ENCODE data around the gene LYAR.

DNA sequence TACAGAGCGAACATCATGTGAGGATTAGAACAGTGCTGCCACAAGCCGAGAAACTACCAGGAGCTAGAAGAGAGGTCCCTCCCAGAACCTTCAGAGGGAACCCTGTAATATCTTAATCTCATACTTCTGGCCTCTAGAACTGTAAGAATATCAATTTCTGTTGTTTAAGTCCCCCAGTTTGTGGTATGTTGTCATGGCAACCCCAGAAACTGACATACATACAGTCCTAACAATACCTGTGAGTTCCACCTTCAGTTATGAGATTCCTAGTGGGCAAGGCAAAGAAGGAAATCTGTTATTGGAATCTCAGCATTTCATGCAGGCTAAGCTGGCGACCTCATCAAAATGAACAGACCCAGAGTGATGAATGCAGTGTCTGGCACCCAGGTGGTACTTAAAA, 42.6 kb upstream of the LYAR start:
- TF ChIP-seq POLR2A (IDR thresholded peaks at IDR 0.05; ENCODE audit: low read depth, low read length) (no peak), EZH2 (IDR thresholded peaks at IDR 0.05; ENCODE audit: borderline replicate concordance, low read depth, low read length, severe bottlenecking) (no peak), JUN (IDR thresholded peaks at IDR 0.05; ENCODE audit: borderline replicate concordance, insufficient read depth, insufficient read length, low read depth) (no peak), POLR2AphosphoS5 (IDR thresholded peaks at IDR 0.05; ENCODE audit: insufficient read depth, low read depth, low read length) (no peak), MYC (IDR thresholded peaks at IDR 0.05; ENCODE audit: low read depth, low read length) (no peak), FOS (IDR thresholded peaks at IDR 0.05; ENCODE audit: borderline replicate concordance, insufficient read depth, low read length) (no peak), GATA2 (IDR thresholded peaks at IDR 0.05; ENCODE audit: insufficient read depth, insufficient read length, low read depth, low read length) (no peak)
- TF ChIP-seq, protein P1, sequence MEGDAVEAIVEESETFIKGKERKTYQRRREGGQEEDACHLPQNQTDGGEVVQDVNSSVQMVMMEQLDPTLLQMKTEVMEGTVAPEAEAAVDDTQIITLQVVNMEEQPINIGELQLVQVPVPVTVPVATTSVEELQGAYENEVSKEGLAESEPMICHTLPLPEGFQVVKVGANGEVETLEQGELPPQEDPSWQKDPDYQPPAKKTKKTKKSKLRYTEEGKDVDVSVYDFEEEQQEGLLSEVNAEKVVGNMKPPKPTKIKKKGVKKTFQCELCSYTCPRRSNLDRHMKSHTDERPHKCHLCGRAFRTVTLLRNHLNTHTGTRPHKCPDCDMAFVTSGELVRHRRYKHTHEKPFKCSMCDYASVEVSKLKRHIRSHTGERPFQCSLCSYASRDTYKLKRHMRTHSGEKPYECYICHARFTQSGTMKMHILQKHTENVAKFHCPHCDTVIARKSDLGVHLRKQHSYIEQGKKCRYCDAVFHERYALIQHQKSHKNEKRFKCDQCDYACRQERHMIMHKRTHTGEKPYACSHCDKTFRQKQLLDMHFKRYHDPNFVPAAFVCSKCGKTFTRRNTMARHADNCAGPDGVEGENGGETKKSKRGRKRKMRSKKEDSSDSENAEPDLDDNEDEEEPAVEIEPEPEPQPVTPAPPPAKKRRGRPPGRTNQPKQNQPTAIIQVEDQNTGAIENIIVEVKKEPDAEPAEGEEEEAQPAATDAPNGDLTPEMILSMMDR (IDR thresholded peaks at IDR 0.05; ENCODE audit: extremely low read depth in 1 of 2, insufficient read depth in 1 of 2, low read depth in 1 of 2, low read length in 2 of 2), result no peak
- TF ChIP-seq, protein P2, sequence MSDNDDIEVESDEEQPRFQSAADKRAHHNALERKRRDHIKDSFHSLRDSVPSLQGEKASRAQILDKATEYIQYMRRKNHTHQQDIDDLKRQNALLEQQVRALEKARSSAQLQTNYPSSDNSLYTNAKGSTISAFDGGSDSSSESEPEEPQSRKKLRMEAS (IDR thresholded peaks at IDR 0.05; ENCODE audit: insufficient read depth, insufficient read length), result no peak
